ENCODE data around the gene ADIG.

The ADIG gene

DNA sequence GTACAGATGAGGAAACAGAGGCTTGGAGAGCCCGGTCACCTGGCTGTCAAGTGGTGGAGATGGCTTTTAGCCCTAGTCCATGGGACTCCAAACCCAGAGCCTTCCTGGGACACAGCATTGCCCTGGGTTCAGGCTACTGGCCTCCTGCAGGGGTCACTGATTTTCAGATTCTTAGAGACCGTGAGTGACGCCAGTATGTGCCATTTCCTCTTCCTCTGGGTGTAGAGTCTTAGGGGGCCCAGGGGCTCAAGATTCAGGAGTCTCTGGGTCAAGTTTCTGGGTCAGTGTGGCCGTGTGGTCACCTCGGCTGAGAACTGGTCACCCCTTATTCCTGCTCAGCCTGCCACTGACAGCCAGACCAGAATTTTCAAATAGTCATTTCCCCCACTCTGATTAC, 21.2 kb downstream of the ADIG start:
- DNase-seq (ENCODE audit: low spot score) = no peak

DNA sequence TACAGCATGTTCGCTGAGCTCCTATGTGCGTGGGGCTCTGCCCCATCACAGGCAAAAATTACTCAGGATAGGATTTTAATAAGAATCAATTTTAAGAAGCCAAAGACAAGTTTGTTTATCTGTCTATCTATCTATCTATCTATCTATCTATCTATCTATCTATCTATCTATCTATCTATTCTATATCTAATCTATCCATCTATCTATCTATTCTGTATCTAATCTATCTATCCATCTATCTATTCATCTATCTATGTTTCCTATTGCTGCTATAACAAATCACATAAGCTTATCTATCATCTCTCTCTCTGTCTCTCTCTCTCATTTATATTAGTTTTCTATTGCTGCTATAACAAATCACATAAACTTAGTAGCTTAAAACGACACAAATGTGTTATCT, 22.3 kb downstream of the ADIG start:
- no peak for DNase-seq (ENCODE audit: low spot score)

DNA sequence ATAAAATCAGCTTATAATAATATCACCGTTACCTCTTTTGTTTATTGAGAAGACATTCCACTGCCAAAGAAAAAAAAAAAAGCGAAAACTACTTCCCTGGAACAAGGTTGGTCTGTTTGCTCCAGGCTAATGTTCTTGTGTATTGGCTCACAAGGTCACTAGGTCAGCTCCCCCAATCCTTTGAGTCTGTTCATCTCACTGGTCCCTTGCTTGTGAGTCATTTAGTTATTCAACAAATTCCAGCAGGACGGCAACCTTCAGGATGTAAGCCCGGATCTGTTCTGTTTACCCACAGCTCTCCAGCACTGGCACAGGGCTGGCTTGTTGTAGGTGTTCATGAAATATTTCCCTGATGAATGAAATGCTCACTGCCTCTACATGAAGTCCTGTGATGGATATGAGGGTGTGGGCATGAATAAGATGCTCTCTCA, 23.9 kb downstream of the ADIG start:
- no peak for DNase-seq (ENCODE audit: low spot score)

DNA sequence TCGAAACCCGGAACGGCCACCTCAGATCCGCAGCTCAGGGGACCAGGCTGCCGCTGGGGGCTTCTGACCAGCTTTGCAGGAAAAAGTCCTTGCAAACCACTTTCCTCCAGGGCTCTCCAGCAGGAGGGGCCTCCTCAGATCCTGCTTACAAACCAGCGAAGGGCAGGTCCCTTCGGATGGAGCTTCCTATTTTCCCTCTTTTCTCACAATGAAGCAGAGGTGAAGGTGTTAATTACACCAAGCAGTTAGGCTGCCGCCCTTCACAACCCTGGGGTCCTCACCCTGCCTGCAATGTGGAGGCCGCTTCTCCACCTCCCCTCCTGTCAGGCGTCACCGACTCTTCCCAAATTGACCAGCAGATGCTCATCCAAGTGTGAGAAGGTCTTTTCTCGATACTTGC, 26.4 kb downstream of the ADIG start:
- DNase-seq (ENCODE audit: low spot score) = no peak

DNA sequence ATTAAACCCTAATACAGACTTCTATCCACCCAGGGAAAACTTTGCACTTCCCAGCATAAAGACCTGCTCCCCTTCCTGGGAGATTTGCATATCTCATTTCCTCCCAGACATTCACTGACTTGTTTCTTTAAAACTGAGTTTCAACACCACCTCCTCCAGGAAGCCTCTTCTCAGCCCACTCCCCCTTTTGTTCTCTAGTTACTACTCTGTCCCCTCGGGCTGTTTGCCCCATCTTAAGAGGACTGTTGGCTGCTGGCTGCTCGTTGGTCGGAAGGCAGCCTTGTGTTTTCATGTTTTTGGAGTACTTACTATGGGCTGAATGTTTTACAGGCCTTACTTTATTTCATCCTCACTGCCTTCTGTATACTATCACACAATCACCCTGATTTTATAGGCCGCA, 27.2 kb downstream of the ADIG start:
- no peak for DNase-seq (ENCODE audit: low spot score)

DNA sequence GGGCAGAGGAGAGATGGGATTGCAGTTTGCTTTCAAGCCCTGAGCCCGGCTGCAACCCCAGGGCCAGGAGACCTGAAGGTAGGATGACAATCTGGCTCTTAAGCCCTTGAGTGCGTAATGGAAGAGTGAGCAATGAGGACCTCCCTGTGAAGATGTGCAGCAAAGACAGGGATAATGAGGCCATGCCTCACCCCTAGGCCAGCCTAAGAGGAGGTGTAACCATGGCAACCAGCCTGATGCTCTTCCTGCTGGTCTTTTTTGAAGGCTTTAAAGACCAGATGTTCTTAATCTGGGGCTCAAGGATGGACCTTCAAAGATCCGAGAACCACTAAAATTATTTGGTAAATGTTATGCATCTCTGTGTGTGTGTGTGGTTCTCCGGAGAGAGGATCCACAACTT, 28.8 kb downstream of the ADIG start:
- no peak for DNase-seq (ENCODE audit: low spot score)

DNA sequence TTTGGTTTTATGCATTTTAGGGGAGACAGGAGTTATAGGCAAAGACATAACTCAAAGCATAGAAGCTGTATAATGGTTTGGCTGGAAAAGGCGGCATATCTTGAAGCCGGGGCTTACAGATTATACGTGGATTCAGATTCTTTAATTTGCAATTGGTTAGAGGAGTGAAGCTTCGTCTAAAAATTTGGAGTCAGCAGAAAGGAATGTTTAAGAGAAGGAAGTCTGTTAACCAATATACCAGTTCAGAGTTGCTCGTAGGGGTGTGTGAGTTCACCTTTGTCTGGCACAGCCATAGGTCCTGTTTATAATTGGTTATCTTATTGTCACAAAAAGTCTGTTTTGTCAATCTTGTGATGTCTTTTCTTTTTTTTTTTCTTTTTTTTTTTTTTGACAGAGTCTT, 29.5 kb downstream of the ADIG start:
- no peak for DNase-seq (ENCODE audit: low spot score)

DNA sequence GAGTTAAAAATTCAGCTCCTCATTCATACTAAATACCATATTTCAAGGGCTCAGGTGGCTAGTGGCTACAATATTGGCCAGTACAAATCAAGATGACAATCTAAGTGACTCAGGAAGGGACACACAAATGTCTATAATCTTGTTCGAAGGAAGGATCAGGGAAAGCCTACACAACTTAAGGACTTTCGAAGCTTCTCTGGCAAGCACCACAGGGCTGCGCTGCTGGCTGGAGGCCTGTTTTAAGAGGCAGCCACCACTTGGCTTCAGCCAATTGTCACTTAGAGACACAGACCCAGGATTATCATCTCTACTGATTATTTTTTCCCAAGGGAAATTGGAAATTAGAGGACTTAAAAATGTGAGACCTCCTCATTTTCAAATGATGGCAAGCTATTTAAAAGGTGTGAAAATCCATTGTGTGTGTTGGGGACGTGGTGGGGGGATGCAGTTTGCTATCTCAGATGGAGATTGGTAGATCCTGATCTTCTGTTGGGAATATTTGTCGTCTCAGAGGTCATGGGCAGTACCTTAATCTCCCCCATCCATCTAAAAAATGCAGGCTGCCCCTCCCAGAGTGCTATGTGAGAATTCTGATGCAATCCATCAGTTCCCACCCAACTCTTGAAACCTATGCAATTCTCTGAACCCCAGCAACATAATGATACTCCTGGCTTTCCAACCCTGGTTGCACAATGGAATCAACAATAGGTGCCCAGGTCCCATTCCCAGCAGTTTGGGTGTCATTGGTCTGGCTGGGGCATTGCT, 31.9 kb downstream of the ADIG start:
- no peak for DNase-seq (ENCODE audit: low spot score)

DNA sequence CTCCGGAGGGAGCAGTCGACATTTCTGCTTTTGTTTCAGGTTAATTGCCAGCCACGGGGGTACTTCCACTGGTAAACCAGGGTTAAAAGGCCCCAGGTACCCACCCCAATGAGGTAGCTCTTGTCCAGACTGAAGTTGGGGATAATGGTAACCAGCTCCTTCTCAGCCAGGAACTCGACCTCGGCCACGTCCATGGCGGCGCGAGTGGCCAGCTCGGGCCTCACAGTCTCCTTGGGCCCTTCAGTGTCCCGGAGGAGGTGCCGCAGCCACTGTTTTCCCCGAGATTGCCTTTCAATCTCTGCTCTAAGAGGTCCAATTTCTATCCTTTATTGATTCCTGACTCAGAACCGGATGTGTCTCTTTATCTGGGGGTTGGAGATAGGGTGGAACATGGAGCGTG, 34.3 kb downstream of the ADIG start:
- DNase-seq (ENCODE audit: low spot score) = no peak

DNA sequence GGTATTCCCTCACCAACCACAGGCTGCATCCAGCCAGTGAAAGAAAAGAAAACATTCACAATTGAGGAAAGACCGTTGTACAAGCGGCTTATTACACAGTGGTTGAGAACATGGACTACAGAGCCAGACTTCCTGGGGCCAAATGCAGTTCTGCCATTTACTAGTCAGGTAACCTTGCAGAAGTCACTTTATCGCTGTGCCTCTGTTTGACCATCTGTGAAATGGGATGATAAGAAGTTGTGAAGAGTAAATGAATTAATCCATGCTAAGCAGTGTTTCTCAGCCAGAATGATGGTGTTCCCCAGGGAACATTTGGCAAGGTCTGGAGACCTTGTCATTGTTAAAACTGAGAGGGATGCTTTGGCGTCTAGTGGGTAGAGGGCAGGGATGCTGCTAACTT, 35.5 kb downstream of the ADIG start:
- no peak for DNase-seq (ENCODE audit: low spot score)

DNA sequence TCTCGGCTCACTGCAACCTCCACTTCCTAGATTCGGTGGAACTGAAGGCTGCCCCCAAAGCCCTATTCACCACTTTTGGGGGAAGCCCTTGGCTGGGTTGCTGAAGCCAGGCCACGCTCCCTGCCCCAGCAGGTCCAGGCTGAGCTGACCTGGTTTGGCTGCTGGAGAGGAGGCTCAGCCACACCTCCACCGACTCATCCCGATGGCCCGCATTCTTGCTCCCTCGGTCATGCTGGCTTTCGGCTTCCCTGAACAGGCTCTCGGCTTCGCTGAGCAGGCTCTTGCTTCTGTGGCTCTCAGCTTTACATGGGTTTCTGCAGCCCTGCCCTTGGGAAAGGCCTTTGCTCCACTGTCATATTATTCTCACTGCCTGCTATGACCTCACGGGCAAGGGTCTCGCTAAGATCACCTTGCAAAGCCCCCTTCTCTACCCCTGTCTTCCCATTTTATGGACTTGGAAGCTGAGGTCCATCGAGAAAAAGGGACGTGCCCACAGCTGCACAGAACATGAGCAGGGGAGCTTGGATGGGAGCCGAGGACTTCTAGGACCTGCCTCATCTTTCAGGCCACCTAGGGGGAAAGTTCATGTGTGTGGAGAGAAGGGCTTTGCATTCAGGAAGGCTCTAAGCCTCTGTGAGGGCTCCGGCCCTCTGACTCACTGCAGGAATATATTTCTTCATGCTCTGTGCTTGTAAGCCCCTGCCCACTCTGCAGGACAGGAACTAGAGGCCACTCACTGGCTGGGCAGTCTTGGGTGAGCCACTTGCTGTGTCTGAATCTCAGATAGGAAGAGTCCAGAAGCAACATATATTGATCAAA, 36.2 kb downstream of the ADIG start:
- DNase-seq (ENCODE audit: low spot score) = no peak

DNA sequence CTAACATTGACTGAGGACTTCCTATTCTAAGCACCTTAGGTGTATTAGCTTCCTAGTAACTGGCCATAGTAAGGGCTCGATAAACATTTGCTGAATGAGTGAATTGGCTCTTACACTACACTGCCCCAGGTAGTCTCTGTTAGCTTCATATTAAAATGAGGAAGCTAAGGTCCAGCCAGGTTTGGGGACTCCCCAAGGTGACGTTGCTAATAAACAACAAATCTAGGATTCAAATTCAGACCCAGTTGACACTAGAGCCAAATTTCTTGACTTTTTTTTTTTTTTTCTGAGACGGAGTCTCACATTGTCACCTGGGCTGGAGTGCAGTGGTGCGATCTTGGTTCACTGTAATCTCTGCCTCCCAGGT, 36.8 kb downstream of the ADIG start:
- DNase-seq (ENCODE audit: low spot score) = no peak

DNA sequence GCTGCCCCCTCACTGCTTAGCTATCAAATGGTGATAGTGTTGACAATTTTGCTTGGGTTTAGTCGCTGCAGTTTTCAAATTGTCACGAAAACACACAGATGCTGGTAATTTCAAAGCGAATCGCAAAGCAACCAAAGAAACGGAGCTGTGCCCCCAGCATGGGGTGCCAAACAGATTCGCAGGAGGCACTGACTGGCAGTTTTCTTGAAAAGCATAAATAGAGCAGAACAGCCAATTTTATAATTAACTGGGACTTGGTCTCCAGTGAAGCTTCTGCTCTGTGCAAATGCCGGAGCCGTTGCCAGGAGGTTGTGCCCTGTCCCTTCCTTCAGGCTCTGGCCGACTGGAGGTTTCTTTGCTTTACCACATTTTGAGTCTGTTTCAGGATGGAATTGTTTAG, 39.4 kb downstream of the ADIG start:
- peak; percentile 83 for DNase-seq (ENCODE audit: low spot score)

DNA sequence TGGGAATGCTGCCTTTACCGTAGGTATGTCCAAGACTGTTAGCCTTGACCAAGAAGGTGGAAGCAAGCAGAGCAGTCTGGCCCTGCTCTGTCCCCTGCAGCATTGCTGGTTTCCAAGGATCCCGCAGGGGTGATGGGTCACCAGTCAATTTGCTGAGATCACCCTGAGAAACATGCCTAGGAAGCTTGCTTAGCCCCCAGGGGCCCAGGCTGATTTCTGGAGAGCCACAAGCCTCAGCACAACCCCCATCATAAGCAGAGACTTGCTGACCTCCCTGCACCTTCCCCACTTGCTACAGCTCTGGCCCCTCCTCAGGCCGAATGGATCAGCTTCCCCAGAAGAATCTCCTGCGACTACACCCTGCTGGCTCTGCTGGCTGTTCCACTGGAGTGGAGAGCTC, 42.1 kb downstream of the ADIG start:
- DNase-seq (ENCODE audit: low spot score) = no peak

DNA sequence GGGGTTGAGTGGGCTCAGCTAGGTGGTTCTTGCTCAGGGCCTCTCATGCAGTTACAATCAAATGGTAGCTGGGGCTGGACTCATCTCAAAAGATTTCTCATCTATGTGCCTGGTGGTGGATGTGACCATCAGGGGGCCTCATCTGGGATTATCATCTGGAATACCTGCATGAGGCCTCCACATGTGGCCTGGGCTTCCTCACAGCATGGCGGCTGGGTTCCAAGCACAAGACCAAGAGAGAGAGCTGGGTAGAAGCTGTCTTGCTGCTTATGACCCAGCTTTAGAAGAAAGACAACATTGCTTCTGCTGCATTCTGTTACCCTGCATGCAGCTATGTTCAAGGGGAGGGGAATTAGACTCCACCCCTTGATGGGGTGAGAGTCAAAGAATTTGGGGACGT, 43.1 kb downstream of the ADIG start:
- DNase-seq (ENCODE audit: low spot score) = no peak

DNA sequence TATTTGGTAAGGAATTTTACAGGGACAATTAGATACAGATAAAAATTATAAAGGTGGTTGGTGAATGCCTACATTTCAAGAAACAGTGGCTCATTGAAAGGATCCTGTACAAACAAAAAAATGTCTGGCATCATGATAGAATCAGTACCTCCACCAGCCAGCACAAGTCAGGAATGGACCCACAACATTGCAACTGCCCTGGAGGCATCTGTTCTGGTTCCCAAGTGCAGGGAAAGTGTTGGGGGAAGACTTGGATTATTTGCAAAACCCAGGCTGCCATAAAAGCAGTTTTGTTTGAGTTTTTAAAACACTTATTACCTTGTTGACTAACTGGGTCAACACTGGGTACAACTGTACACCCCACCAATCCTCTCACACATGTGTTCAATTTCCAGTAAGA, 44.9 kb downstream of the ADIG start:
- DNase-seq (ENCODE audit: low spot score) = no peak

DNA sequence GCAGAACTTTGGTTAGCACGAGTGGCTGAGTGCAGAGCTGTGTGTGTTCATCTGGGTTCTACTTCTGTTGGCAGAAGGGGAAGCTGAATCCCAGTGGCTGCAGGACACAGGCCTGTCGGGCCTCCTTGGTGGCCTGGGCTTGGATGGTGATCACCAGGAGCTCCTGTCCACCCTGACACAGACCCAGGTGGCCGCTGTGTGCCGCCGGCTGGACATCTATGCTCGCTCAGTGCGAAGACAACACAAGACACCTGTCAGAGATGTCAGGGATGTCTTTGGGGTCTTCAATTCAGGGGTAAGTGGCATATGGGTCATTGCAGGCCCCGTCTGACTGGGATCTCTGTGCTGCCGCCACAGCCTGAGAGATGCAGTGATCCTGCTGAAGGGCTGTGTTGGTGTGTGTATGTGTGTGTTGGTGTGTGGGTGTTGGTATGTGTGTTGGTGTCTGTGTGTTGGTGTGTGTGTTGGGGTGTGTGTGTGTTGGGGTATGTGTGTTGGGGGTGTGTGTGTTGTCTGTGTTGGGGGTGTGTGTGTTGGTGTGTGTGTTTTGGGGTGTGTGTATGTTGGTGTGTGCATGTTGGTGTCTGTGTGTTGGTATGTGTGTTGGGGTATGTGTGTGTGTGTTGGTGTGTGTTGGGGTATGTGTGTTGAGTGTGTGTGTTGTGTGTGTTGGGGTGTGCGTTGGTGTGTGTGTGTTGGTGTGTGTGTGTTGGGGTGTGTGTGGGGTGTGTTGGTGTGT, 46.1 kb downstream of the ADIG start:
- DNase-seq (ENCODE audit: low spot score) = no peak

DNA sequence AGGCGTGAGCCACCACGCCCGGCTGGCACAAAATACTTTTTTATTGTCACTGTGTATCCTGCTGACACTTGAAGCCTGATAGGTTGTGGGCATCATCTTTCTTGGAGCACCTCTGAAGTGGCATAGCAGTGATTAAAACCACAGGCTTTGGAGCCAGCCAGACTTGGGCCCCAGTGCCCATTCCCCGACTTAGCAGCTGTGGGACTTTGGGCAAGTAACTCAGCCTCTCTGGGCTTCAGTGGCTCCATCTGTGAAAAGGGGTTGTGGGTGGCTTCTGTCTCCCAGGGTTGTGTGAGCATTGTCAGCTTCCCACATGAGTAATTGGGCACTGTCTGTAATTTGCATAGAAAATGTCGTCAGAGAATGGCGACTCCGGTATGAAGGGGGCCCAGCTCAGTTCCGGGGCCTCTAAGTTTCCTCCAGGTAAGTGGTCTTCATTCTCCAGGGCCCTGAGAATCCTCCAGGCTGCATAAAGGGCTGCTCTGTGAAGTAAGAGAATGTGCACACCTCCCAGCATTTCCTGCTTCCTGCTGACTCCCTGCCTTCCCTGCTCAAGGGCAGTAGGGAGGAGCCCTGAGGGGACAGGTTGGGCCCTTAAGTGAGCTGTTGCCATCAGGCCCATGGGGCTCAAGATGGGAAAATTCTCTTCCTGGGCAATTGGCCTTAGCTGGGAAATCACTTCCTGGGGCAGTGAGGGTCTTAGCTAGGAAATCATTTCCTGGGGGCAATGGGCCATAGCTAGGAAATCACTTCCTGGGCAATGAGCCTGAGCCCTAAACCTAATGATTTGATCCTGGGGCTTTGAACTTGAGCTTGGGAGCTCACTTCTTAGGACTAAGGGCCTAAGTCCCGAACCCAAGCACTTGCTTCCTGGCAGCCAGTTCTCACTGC, 47.8 kb downstream of the ADIG start:
- no peak for DNase-seq (ENCODE audit: low spot score)

DNA sequence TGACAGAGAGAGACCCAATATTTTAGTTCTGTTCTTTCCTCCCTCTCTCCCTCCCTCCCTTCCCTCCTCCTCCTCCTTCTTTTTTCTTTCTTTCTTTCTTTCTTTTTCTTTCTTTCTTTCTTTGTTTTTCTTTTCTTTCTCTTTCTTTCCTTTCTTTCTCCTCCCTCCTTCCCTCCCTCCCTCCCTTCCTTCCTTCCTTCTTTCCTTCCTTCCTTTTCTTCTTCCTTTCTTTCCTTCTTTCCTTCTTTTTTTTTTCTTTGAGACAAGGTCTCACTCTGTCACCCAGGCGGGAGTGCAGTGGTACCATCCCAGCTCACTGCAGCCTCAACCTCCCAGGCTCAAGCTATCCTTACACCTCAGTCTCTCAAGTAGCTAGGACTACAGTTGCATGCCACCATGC, 49.0 kb downstream of the ADIG start:
- DNase-seq (ENCODE audit: low spot score) = no peak

DNA sequence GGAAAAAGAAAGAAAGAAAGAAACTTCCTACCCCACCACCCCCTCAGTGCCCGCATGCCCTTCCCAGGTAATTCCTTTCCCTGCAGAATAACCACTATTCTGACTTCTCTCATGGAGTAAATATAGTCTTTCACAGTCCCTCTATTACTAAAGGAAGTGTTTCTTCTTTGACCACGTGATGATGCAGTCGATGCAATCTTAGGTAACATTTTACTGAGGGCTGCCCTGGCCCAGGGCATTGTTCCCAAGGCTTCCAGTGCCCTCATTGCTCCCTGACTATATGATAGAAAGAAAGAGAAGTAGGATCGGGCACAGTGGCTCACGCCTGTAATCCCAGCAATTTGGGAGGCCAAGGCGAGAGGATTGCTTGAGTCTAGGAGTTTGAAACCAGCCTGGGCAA, 49.7 kb downstream of the ADIG start:
- DNase-seq (ENCODE audit: low spot score) = no peak

DNA sequence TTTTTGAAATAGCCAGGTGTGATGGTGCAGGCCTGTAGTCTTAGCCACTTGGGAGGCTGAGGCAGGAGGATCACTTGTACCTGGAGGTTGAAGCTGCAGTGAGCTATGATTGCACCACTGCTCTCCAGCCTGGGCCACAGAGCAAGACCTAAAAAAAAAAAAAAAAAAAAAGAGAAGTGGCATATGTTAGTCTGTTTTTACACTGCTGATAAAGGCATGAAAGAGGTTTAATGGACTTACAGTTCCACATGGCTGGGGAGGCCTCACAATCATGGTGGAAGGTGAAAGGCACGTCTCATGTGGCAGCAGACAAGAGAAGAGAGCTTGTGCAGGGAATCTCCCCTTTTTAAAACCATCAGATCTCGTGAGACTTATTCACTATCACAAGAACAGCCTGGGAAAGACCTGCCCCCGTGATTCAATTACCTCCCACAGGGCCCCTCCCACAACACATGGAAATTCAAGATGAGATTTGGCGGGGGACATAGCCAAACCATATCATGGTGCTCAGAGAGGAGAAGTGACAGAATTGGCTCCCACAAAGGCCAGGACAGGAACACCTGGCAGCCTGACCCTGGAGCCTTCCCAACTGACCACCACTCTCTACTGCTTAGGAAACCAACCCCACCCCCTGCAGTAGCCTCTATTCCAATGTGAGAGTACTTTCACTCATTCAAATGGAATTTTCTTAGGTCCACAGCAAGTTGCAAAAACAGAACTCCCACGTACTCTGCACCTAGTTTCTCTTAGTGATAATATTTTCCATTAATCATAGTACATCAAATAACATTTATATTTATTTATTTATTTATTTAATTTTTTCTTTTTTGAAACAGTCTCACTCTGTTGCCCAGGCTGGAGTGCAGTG, 50.4 kb downstream of the ADIG start:
- no peak for DNase-seq (ENCODE audit: low spot score)
